PC-9 (cell line): ENCODE results near the gene BEX3. TPM values are rescaled to one million over a fixed set of nuclear protein-coding genes. Genes with fewer than 3 reads are reported as not detected.

Experiments used
- BruUV-seq: library from RNA; stranded (reverse); fragments of 400-500 nt; replicated peaks from 2 replicates; lab custom pipeline; 2021; lab: Mats Ljungman, UMichigan
- CTCF ChIA-PET: fragments of 300-600 bp; sonication (Branson Sonifier 250); formaldehyde crosslinking; loops from one replicate; lab custom pipeline; 2022; ENCODE audit warnings: antibody characterized with exemption; lab: Charles Lee
- POLR2A ChIA-PET: fragments of 300-600 bp; sonication (Branson Sonifier 250); formaldehyde crosslinking; loops from one replicate; lab custom pipeline; 2022; ENCODE audit warnings: antibody characterized with exemption; ENCODE audit not compliant: unreplicated experiment; lab: Charles Lee
- DNase-seq, 2 experiments: peaks; one replicate each; pipeline versions ENCODE4 v3.0.0 to v3.0.0-alpha.2; 2015 to 2022; ENCODE audit warnings: mixed read lengths in 1 of 2
- H2AFZ ChIP-seq: fragments of 200-600 bp; sonication (generic); 2 replicates; pipeline ENCODE4 v1.8.1; 2017; ENCODE audit warnings: antibody characterized with exemption
- H3F3A ChIP-seq: fragments of 200-600 bp; sonication (generic); 2 replicates; pipeline ENCODE4 v1.8.1; 2017; ENCODE audit warnings: antibody characterized with exemption, mild to moderate bottlenecking, low read depth; ENCODE audit not compliant: insufficient read depth
- H3K27ac ChIP-seq: fragments of 200-600 bp; sonication (generic); 2 replicates; pipeline ENCODE4 v1.6.1; 2016; ENCODE audit warnings: mixed run types
- H3K27me3 ChIP-seq: fragments of 200-600 bp; sonication (generic); 2 replicates; pipeline ENCODE4 v1.6.1; 2016; ENCODE audit warnings: low read depth, mixed run types; ENCODE audit not compliant: insufficient read depth
- H3K36me3 ChIP-seq: fragments of 200-600 bp; sonication (generic); 2 replicates; pipeline ENCODE4 v1.6.1; 2016; ENCODE audit warnings: low read depth, mixed run types
- H3K4me1 ChIP-seq: fragments of 200-600 bp; sonication (generic); replicated peaks from 2 replicates; pipeline ENCODE4 v1.6.1; 2016; ENCODE audit warnings: mixed run types; ENCODE audit not compliant: insufficient read depth
- H3K4me2 ChIP-seq: fragments of 200-600 bp; sonication (generic); 2 replicates; pipeline ENCODE4 v1.6.1; 2017; ENCODE audit warnings: mixed run types
- H3K4me3 ChIP-seq: fragments of 200-600 bp; sonication (generic); 2 replicates; pipeline ENCODE4 v1.6.1; 2016; ENCODE audit warnings: mixed run types
- H3K79me2 ChIP-seq: fragments of 200-600 bp; sonication (generic); 2 replicates; pipeline ENCODE4 v1.6.1; 2017; ENCODE audit warnings: low read depth, mixed run types
- H3K9me2 ChIP-seq: fragments of 200-600 bp; sonication (generic); 2 replicates; pipeline ENCODE4 v1.8.1; 2017; ENCODE audit warnings: mild to moderate bottlenecking; ENCODE audit not compliant: insufficient read depth
- H3K9me3 ChIP-seq: fragments of 200-600 bp; sonication (generic); 2 replicates; pipeline ENCODE4 v1.8.1; 2016; ENCODE audit warnings: low read depth; ENCODE audit not compliant: insufficient read depth
- H4K20me1 ChIP-seq: fragments of 200-600 bp; sonication (generic); 2 replicates; pipeline ENCODE4 v1.8.1; 2017; ENCODE audit not compliant: insufficient read depth
- EZH2 ChIP-seq: fragments of 200-600 bp; sonication (generic); IDR thresholded peaks from 2 replicates; pipeline ENCODE4 v1.8.0; 2017; ENCODE audit warnings: antibody characterized with exemption, low read depth
- intact Hi-C: fragments of 100-400 bp; cut with micrococcal nuclease; formaldehyde crosslinking; loops from one replicate; pipeline ENCODE4 v1.10.0; 2022; ENCODE audit not compliant: unreplicated experiment
- total RNA-seq: library from RNA; stranded (reverse); gene quantifications from 2 replicates; pipeline ENCODE4 v1.2.3, GENCODE V29; 2021
- TF ChIP-seq, protein P1 (sequence below): fragments of 200-600 bp; sonication (generic); conservative IDR thresholded peaks from 2 replicates; pipeline ENCODE4 v1.6.1; 2017; ENCODE audit warnings: mixed run types, antibody characterized with exemption, mild to moderate bottlenecking, moderate library complexity

Gene BEX3
- total RNA-seq, 1 experiment from 2014 or later = 120 TPM

DNA sequence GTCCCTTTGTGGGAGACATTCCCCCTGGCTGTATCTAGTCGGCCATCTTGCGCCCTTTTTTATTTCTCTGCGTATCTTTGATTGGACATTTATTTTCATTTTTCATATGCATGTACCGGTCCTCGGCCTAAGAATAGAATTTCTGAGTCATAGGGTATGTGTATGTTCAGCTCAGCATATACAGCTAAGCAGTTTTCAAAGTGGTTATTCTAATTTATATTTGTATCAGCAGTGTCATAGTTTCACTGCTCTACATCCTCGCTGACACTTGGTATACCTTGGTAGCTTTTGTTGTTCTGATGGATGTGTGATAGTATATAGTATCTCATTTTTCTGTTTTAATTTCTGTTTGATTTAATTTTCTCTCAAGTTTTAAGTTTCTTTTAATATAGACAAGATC, 38.7 kb downstream of the BEX3 start:
- no peaks in the 10 kb centered on the region for H3K9me3 ChIP-seq
- H3K36me3 ChIP-seq = no peaks in the 10 kb centered on the region
- H3K4me1 ChIP-seq = no peaks in the 10 kb centered on the region
- TF ChIP-seq EZH2 = no peak
- TF ChIP-seq, protein P1, sequence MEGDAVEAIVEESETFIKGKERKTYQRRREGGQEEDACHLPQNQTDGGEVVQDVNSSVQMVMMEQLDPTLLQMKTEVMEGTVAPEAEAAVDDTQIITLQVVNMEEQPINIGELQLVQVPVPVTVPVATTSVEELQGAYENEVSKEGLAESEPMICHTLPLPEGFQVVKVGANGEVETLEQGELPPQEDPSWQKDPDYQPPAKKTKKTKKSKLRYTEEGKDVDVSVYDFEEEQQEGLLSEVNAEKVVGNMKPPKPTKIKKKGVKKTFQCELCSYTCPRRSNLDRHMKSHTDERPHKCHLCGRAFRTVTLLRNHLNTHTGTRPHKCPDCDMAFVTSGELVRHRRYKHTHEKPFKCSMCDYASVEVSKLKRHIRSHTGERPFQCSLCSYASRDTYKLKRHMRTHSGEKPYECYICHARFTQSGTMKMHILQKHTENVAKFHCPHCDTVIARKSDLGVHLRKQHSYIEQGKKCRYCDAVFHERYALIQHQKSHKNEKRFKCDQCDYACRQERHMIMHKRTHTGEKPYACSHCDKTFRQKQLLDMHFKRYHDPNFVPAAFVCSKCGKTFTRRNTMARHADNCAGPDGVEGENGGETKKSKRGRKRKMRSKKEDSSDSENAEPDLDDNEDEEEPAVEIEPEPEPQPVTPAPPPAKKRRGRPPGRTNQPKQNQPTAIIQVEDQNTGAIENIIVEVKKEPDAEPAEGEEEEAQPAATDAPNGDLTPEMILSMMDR = no peak
- no peak overlapping the region for H3K4me2 ChIP-seq
- BruUV-seq = no TSS peak
- H3K4me3 ChIP-seq = no peak overlapping the region
- no peaks in the 10 kb centered on the region for H4K20me1 ChIP-seq
- no peaks in the 10 kb centered on the region for H3K27me3 ChIP-seq
- no peak for DNase-seq
- ChIA-PET POLR2A (no interaction called here), CTCF (no interaction called here)
- H2AFZ ChIP-seq = no peak overlapping the region
- H3F3A ChIP-seq = no peaks in the 10 kb centered on the region
- H3K79me2 ChIP-seq = no peaks in the 10 kb centered on the region
- H3K27ac ChIP-seq = no peak overlapping the region
- intact Hi-C loops = no loop called here
- H3K9me2 ChIP-seq = no peaks in the 10 kb centered on the region

DNA sequence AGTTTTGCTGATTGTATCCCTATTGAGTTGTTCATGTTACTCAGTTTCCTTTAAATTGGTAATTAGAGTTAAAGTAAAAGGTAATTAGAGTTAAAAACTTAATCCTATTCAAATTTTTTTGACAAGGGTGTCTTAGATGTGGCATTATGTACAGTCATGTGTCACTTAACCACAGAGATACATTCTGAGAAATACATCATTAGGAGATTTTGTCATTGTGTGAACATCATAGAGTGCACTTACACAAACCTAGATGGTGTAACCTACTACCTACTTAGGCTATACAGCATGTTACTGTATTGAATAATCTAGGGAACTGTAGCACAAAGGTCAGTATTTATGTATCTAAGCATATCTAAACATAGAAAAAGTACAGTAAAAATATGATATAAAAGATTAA, 39.2 kb downstream of the BEX3 start:
- no peaks in the 10 kb centered on the region for H3K79me2 ChIP-seq
- H3K36me3 ChIP-seq = no peaks in the 10 kb centered on the region
- POLR2A ChIA-PET = no interaction called here
- H3K27me3 ChIP-seq = no peaks in the 10 kb centered on the region
- CTCF ChIA-PET = no interaction called here
- H3K4me1 ChIP-seq = no peaks in the 10 kb centered on the region
- no peaks in the 10 kb centered on the region for H3F3A ChIP-seq
- H3K4me2 ChIP-seq = no peak overlapping the region
- H2AFZ ChIP-seq = no peak overlapping the region
- DNase-seq = no peak
- H3K9me2 ChIP-seq = no peaks in the 10 kb centered on the region
- H4K20me1 ChIP-seq = no peaks in the 10 kb centered on the region
- intact Hi-C loops = no loop called here
- H3K9me3 ChIP-seq = no peaks in the 10 kb centered on the region
- H3K4me3 ChIP-seq = no peak overlapping the region
- BruUV-seq = no TSS peak
- TF ChIP-seq EZH2 = no peak
- TF ChIP-seq, protein P1 = no peak
- H3K27ac ChIP-seq = no peak overlapping the region

DNA sequence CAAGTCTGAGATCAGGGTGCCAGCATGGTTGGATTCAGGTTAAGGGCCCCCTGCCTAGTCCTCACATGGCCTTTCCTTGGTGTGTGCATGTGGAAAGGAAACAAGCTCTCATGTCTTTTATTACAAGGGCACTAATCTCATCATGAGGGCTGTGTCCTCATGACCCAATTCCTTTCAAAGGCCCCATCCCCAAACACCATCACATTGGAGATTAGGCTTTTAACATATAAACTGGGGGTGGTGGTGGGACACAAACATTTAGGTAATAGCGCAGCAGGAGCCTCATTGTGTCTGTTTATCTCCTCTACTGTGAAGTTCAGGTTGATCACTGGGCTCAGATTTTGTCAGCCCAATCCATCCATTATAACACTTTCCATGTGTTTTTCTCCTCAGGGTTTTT, 41.0 kb downstream of the BEX3 start:
- TF ChIP-seq EZH2 = no peak
- TF ChIP-seq, protein P1 = no peak
- BruUV-seq = no TSS peak
- DNase-seq = no peak
- no peaks in the 10 kb centered on the region for H3K4me1 ChIP-seq
- no peaks in the 10 kb centered on the region for H3K9me3 ChIP-seq
- no peak overlapping the region for H3K4me2 ChIP-seq
- intact Hi-C loops = no loop called here
- ChIA-PET POLR2A (no interaction called here), CTCF (no interaction called here)
- no peaks in the 10 kb centered on the region for H4K20me1 ChIP-seq
- H3K27me3 ChIP-seq = no peaks in the 10 kb centered on the region
- H2AFZ ChIP-seq = no peak overlapping the region
- no peaks in the 10 kb centered on the region for H3F3A ChIP-seq
- H3K27ac ChIP-seq = no peak overlapping the region
- H3K79me2 ChIP-seq = no peaks in the 10 kb centered on the region
- no peak overlapping the region for H3K4me3 ChIP-seq
- H3K9me2 ChIP-seq = no peaks in the 10 kb centered on the region
- no peaks in the 10 kb centered on the region for H3K36me3 ChIP-seq
